Thoracic aorta (tissue), 2 donors: ENCODE data around the gene GLYR1. TPM values are rescaled to one million over a fixed set of nuclear protein-coding genes. Genes with fewer than 3 reads are reported as not detected.

Experiments used
- ATAC-seq: fragments of 150-250 bp; one replicate; pipeline ENCODE4 v1.8.0; 2017; ENCODE audit warnings: low read depth; ENCODE audit not compliant: insufficient number of reproducible peaks, low FRiP score
- DNase-seq: peaks from one replicate; pipeline ENCODE4 v3.0.0-alpha.2; 2020; ENCODE audit warnings: low spot score
- H3K27ac ChIP-seq, 2 donors: fragments of 200-600 bp; sonication (generic); 1 replicate in 1 of 2; 2 replicates in 1 of 2; pipeline ENCODE4 v1.5.1; 2016; ENCODE audit warnings: mild to moderate bottlenecking in 2 of 2, moderate library complexity in 2 of 2
- H3K27me3 ChIP-seq: fragments of 200-600 bp; sonication (generic); replicated peaks from 2 replicates; pipeline ENCODE4 v1.6.0; 2016; ENCODE audit warnings: mild to moderate bottlenecking; ENCODE audit not compliant: insufficient read depth
- H3K36me3 ChIP-seq: fragments of 200-600 bp; sonication (generic); one replicate; pipeline ENCODE4 v1.5.1; 2016
- H3K4me1 ChIP-seq, 2 donors: fragments of 200-600 bp; sonication (generic); 1 replicate in 1 of 2; 2 replicates in 1 of 2; pipeline versions ENCODE4 v1.5.1 to v1.6.0; 2016; ENCODE audit warnings: low read depth in 2 of 2, mild to moderate bottlenecking in 1 of 2; ENCODE audit not compliant: control insufficient read depth in 1 of 2
- H3K4me3 ChIP-seq: fragments of 200-600 bp; sonication (generic); 2 replicates; pipeline ENCODE4 v1.5.1; 2016; ENCODE audit warnings: mild to moderate bottlenecking
- H3K9me3 ChIP-seq: fragments of 200-600 bp; sonication (generic); 2 replicates; pipeline ENCODE4 v1.5.1; 2016
- total RNA-seq, 2 donors: library from RNA; depleted of rRNA; stranded (reverse); fragments of >200 nt; gene quantifications; one replicate each; pipeline versions ENCODE4 v1.1.0 to v1.2.3, GENCODE V29; 2016
- TF ChIP-seq, protein P1 (sequence below): fragments of 200-600 bp; sonication (generic); IDR thresholded peaks from one replicate; pipeline ENCODE4 v1.5.1; 2019; ENCODE audit warnings: antibody characterized with exemption

The GLYR1 gene
- total RNA-seq, 2 donors from 2014 or later, result 28.4 to 59.5 TPM

DNA sequence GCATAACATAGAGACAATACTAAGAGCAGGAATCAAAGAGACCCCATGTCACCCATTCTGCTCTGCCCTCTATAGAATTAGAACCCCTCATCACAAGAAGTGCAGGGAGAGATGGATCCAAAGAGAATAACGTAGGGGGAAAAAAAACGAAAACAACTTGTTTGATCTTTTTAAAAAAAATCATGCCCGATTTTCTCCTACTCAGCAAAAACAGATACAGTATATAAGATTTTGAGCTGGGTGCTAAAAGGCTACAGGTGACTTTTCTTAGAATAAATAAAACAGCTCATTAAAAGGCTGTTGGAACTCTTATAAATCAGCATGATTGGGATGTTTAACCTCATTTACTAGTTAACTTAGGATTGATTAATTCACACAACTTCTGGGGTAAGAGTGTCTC lies 17.6 kb upstream of the GLYR1 start:
- DNase-seq, result no peak
- Histone ChIP-seq H3K27me3 (no peaks in the 10 kb centered on the region), H3K4me1 (peaks cover 4 to 12% of the 10 kb centered on the region in 2 donors), H3K27ac (no peak overlapping the region), H3K9me3 (no peaks in the 10 kb centered on the region), H3K36me3 (peaks cover 27% of the 10 kb centered on the region), H3K4me3 (no peak overlapping the region)
- TF ChIP-seq, protein P1, sequence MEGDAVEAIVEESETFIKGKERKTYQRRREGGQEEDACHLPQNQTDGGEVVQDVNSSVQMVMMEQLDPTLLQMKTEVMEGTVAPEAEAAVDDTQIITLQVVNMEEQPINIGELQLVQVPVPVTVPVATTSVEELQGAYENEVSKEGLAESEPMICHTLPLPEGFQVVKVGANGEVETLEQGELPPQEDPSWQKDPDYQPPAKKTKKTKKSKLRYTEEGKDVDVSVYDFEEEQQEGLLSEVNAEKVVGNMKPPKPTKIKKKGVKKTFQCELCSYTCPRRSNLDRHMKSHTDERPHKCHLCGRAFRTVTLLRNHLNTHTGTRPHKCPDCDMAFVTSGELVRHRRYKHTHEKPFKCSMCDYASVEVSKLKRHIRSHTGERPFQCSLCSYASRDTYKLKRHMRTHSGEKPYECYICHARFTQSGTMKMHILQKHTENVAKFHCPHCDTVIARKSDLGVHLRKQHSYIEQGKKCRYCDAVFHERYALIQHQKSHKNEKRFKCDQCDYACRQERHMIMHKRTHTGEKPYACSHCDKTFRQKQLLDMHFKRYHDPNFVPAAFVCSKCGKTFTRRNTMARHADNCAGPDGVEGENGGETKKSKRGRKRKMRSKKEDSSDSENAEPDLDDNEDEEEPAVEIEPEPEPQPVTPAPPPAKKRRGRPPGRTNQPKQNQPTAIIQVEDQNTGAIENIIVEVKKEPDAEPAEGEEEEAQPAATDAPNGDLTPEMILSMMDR, result no peak
- ATAC-seq, result no peak

DNA sequence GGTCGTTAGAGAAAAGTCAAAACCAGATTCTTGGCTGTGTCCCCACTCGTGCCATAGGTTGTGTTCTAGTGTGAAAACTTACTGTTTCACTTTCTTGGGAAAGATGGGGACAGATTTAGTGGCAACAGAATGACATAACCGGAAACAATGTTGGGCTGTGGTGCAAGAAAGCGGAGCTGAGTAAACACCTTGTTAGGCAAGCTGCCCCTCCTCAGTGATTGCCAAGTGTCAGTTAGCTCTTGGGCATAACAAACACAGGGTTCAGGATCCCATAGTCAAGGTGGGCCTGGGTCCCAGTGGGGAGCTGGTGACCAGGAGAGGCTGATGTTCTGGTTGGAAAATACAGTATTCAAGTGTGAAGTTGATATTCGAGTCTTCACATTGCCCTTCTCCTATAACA lies 15.6 kb upstream of the GLYR1 start:
- peaks cover 41% of the 10 kb centered on the region for H3K36me3 ChIP-seq
- DNase-seq, result no peak
- H3K4me3 ChIP-seq, result no peak overlapping the region

DNA sequence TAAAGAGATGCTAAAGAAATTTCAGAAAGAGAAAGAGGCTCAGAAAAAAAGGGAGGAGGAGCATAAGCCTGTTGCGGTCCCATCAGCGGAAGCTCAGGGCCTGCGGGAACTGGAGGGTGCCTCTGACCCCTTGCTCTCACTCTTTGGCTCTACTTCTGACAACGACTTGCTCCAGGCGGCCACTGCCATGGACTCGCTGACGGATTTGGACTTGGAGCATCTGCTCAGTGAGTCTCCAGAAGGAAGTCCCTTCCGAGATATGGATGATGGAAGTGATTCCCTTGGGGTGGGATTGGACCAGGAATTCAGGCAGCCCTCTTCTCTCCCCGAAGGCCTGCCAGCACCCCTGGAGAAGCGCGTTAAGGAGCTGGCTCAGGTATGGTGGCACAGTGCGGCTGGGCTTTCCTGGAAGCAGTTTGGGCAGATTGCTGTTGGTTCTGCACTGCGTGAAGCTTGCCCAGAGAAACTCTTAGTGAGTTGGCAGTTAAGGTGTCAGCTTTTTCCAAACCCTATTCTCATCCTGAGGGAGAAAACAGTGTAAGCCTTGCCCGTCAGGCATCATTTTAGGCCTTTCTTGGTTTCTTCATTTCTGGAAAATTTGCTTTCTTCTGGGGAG lies 13.7 kb upstream of the GLYR1 start:
- ATAC-seq (no peak), DNase-seq (no peak)
- H3K36me3 ChIP-seq, result peaks cover 53% of the 10 kb centered on the region
- TF ChIP-seq, protein P1, result no peak
- H3K9me3 ChIP-seq, result no peaks in the 10 kb centered on the region
- no peaks in the 10 kb centered on the region for H3K27me3 ChIP-seq
- peaks cover 4 to 12% of the 10 kb centered on the region in 2 donors for H3K4me1 ChIP-seq
- H3K4me3 ChIP-seq, result no peak overlapping the region
- no peak overlapping the region for H3K27ac ChIP-seq

More for the DNA sequence above, 15.6 kb upstream of the GLYR1 start:
- Histone ChIP-seq H3K9me3 (no peaks in the 10 kb centered on the region), H3K27ac (peak overlapping the region in 1 of 2 donors; percentile 6), H3K4me1 (peaks cover 4 to 12% of the 10 kb centered on the region in 2 donors), H3K27me3 (no peaks in the 10 kb centered on the region)
- no peak for ATAC-seq
- TF ChIP-seq, protein P1, result no peak

DNA sequence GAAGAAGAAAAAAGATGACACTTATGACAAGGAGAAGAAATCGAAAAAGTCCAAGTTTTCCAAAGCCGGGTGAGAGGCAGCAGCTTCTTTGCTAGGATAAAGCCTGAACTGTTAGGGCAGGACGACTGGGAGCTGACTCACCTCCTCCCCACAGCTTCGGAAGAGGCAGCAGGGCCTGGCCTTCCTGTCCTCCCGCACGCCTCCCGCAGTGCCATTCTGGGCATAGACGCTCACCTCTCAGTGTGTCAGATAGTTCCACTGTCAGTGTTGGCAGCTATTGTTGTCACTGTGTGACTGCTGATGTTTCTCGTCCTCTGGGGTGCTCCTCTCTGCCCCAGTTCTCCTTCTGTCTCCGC lies 12.8 kb upstream of the GLYR1 start:
- no peak for ATAC-seq
- TF ChIP-seq, protein P1, result no peak
- no peak for DNase-seq
- no peak overlapping the region for H3K27ac ChIP-seq
- H3K4me3 ChIP-seq, result no peak overlapping the region
- peaks cover 4 to 12% of the 10 kb centered on the region in 2 donors for H3K4me1 ChIP-seq
- H3K36me3 ChIP-seq, result peaks cover 60% of the 10 kb centered on the region
- H3K27me3 ChIP-seq, result no peaks in the 10 kb centered on the region
- no peaks in the 10 kb centered on the region for H3K9me3 ChIP-seq

DNA sequence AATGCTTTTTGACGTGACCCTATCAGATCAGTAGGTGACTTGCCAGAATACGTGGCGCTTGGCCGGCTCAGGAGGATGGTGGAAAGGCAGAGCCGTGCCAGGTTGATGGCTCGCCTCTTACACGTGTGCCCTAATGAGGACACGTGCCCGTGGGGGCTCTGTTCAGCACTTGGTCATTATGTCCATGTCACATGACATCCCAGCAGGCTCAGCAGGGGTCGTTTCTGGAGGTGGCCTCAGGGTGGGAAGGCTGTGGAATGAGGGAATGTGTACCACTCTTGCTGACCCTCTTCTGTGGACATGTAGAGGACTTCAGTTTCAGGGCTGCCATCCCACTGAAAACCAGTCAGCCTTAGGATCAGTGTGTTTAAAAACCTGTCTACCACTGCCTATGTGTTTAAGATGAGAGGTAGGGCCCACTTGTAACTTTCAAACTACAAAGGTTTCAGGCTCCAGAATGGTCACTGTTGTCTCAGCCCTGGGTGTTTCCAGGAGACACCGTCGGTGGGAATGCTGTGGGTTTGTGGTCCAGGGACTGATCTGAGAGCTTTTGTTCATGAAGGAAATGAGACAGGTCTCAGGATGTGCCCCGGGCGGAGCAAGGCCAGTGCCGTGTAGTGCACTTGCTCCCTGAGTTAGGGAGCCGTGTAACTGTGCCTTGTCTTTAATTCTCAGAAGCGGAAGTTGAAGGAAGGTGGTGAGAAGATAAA lies 12.3 kb upstream of the GLYR1 start:
- TF ChIP-seq, protein P1, result no peak
- DNase-seq (no peak), ATAC-seq (no peak)
- H3K36me3 ChIP-seq, result peaks cover 60% of the 10 kb centered on the region
- no peak overlapping the region for H3K27ac ChIP-seq
- no peak overlapping the region for H3K4me3 ChIP-seq
- H3K27me3 ChIP-seq, result no peaks in the 10 kb centered on the region
- peaks cover 4 to 12% of the 10 kb centered on the region in 2 donors for H3K4me1 ChIP-seq
- H3K9me3 ChIP-seq, result no peaks in the 10 kb centered on the region
